SJCRH30 (cell line): ENCODE results near the gene ESRRG. TPM values are rescaled to one million over a fixed set of nuclear protein-coding genes. Genes with fewer than 3 reads are reported as not detected.
"Not testable (repeated sequence)": the region's sequence is repeated elsewhere in the genome, so short reads cannot be mapped to it uniquely, and the experiment has no call there.

Experiments
- DNase-seq, 2 experiments: peaks; one replicate each; pipeline ENCODE4 v3.0.0-alpha.2; 2015 to 2020
- H3K27ac ChIP-seq: fragments of 250-450 bp; sonication (Bioruptor Pico); 2 replicates; pipeline ENCODE4 v1.5.1; 2020; ENCODE audit warnings: mild to moderate bottlenecking, moderate library complexity
- H3K27me3 ChIP-seq: fragments of 250-450 bp; sonication (Bioruptor Pico); 2 replicates; pipeline ENCODE4 v1.5.1; 2020; ENCODE audit warnings: mild to moderate bottlenecking, moderate library complexity
- H3K36me3 ChIP-seq: fragments of 250-450 bp; sonication (Bioruptor Pico); 2 replicates; pipeline ENCODE4 v1.5.1; 2020; ENCODE audit warnings: mild to moderate bottlenecking, moderate library complexity
- H3K4me1 ChIP-seq: fragments of 250-450 bp; sonication (Bioruptor Pico); 2 replicates; pipeline ENCODE4 v1.5.1; 2020; ENCODE audit warnings: mild to moderate bottlenecking, moderate library complexity
- H3K4me3 ChIP-seq: fragments of 250-450 bp; sonication (Bioruptor Pico); 2 replicates; pipeline ENCODE4 v1.5.1; 2020; ENCODE audit warnings: mild to moderate bottlenecking, moderate library complexity
- H3K9me3 ChIP-seq: fragments of 250-450 bp; sonication (Bioruptor Pico); replicated peaks from 2 replicates; pipeline ENCODE4 v1.5.1; 2020; ENCODE audit warnings: mild to moderate bottlenecking, moderate library complexity
- total RNA-seq: library from RNA; depleted of rRNA; stranded (reverse); fragments of >200 nt; shearing (Covaris generic); gene quantifications from 2 replicates; pipeline ENCODE4 v1.2.3, GENCODE V29; 2014

The ESRRG gene
- total RNA-seq, 1 experiment from 2014 or later: 1.0 TPM

GRCh38 chr1:216535751-216536150, 187.5 kb downstream of the ESRRG start:
- H3K4me3 ChIP-seq: no peak overlapping the region
- no peak overlapping the region for H3K27ac ChIP-seq
- H3K36me3 ChIP-seq: no peaks in the 10 kb centered on the region
- no peaks in the 10 kb centered on the region for H3K9me3 ChIP-seq
- no peaks in the 10 kb centered on the region for H3K4me1 ChIP-seq
- DNase-seq: no peak
- no peaks in the 10 kb centered on the region for H3K27me3 ChIP-seq

DNA sequence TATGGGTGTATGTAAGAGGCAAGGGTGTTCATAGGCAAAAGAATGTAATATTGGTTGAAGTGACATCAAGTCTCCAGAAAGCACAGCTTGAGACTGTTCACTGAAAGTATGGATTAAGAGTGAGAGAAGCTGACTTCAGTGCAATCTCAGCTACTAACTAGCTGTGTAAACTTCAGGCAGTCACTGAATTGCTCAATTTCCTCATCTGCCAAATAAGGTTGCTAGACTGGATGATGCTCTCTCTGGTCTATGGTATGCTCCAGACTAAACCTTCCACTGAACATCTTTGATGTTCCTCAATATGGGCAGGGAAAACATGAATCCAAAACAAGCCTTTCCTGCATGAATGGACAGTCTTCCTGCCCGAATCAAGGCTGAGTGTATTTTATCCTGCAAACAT, 188.2 kb downstream of the ESRRG start:
- DNase-seq: no peak
- H3K4me1 ChIP-seq: no peaks in the 10 kb centered on the region
- H3K9me3 ChIP-seq: no peaks in the 10 kb centered on the region
- no peak overlapping the region for H3K27ac ChIP-seq
- H3K27me3 ChIP-seq: no peaks in the 10 kb centered on the region
- H3K36me3 ChIP-seq: no peaks in the 10 kb centered on the region
- no peak overlapping the region for H3K4me3 ChIP-seq

- H3K9me3 ChIP-seq: no peaks in the 10 kb centered on the region
- no peaks in the 10 kb centered on the region for H3K27me3 ChIP-seq
- no peak overlapping the region for H3K4me3 ChIP-seq
- no peak overlapping the region for H3K27ac ChIP-seq
- DNase-seq: no peak
- no peaks in the 10 kb centered on the region for H3K4me1 ChIP-seq
- no peaks in the 10 kb centered on the region for H3K36me3 ChIP-seq
These were observed 189.5 kb downstream of the ESRRG start for GRCh38 chr1:216533776-216534175.

GRCh38 chr1:216532251-216532798, 190.9 kb downstream of the ESRRG start:
- Histone ChIP-seq H3K36me3 (no peaks in the 10 kb centered on the region), H3K9me3 (no peaks in the 10 kb centered on the region), H3K27me3 (no peaks in the 10 kb centered on the region), H3K27ac (no peak overlapping the region), H3K4me3 (no peak overlapping the region), H3K4me1 (no peaks in the 10 kb centered on the region)
- no peak for DNase-seq

GRCh38 chr1:216531263-216532239, 191.7 kb downstream of the ESRRG start:
- no peak overlapping the region for H3K27ac ChIP-seq
- no peaks in the 10 kb centered on the region for H3K9me3 ChIP-seq
- no peaks in the 10 kb centered on the region for H3K4me1 ChIP-seq
- no peak for DNase-seq
- H3K36me3 ChIP-seq: no peaks in the 10 kb centered on the region
- H3K27me3 ChIP-seq: no peaks in the 10 kb centered on the region
- H3K4me3 ChIP-seq: no peak overlapping the region

DNA sequence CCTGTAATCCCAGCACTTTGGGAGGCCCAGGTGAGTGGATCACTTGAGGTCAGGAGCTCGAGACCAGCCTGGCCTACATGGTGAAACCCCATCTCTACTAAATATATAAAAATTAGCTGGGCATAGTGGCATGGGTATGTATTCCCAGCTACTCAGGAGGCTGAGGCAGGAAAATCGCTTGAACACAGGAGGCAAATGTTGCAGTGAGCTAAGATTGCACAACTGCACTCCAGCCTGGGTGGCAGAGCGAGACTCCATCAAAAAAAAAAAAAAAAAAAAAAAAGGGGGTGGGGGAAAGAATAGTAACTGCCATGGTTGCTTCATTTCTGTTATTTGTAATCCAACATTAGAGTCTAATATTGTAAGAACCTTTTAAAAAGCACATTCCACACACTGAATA, 193.4 kb downstream of the ESRRG start:
- not testable (repeated sequence) for H3K9me3 ChIP-seq, DNase-seq, H3K27me3 ChIP-seq, H3K4me3 ChIP-seq, H3K36me3 ChIP-seq, H3K4me1 ChIP-seq, H3K27ac ChIP-seq

DNA sequence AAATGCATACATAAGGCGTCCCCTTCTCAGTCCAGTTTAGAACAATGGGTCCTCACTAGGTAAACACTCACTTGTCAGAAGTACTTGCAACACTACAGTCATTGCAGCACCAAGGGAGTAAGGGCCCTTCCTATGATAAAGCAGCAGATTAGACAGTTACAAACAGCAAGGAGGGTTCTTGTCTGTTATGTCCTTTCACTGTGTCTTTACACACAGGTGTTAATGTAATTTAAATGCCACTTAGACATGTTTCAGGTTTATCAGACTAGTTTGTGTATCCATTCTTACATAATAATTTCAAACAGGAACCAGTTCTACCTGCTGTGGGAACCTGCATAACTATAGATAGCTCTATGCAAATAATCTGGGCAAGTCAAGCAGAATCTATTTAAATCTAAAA, 194.4 kb downstream of the ESRRG start:
- no peak for DNase-seq
- H3K4me1 ChIP-seq: no peaks in the 10 kb centered on the region
- H3K4me3 ChIP-seq: no peak overlapping the region
- no peak overlapping the region for H3K27ac ChIP-seq
- no peaks in the 10 kb centered on the region for H3K36me3 ChIP-seq
- H3K27me3 ChIP-seq: no peaks in the 10 kb centered on the region
- H3K9me3 ChIP-seq: no peaks in the 10 kb centered on the region

DNA sequence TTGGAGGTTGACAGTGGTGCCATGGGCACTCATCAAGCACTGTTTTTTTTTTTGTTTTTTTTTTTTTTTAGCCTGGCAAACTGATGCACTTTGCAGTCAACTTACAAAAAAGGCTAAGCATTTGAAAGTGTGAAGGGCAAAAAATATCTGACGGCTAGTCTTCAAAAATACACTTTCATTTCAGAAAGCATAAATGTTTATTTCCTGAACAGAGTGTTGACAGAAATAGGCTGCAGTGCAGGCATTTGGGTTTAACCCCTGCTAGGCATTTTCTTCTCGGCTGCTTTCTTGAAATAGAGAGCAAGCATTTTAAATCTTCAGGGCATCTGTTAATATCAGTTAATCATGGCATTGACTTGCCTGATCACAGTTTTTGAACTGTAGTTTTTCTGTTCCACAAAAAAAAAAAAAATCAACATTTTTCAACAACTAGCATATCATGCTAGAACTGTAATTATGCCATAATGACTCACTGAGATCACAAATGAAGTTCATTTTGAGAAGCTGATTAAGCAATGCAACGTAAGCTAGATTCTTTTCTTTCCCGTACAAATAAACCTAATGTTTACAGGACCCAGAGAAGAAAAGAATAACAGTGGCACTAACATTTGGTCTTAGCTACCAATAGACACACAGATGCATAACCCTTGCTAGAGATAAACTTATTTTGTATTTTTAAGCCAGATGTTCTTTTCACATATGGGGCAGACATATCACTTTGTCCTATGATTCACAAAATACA, 199.6 kb downstream of the ESRRG start:
- no peak for DNase-seq
- Histone ChIP-seq H3K27me3 (no peaks in the 10 kb centered on the region), H3K36me3 (no peaks in the 10 kb centered on the region), H3K27ac (no peak overlapping the region), H3K4me3 (no peak overlapping the region), H3K4me1 (no peaks in the 10 kb centered on the region), H3K9me3 (no peaks in the 10 kb centered on the region)

DNA sequence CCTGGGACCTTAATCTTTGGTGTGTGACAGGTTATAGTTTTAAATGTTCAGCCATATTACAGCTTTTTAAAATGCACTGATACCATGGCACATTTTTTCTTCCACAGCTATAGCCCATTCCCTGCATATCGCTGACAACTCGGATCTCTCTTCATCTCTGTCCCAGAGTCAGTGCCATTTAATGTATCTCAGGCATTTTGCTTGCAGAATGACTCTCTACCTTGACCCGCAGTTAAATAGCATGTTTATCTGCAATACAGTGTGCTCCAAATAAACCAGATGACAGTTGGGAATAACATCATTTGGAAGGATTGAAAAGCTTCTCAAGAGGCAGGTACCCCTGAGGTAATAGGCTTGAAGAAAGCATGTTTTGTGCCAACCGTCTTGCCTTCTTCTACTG, 200.2 kb downstream of the ESRRG start:
- Histone ChIP-seq H3K4me3 (no peak overlapping the region), H3K36me3 (no peaks in the 10 kb centered on the region), H3K27me3 (no peaks in the 10 kb centered on the region), H3K4me1 (no peaks in the 10 kb centered on the region), H3K27ac (no peak overlapping the region), H3K9me3 (no peaks in the 10 kb centered on the region)
- no peak for DNase-seq

GRCh38 chr1:216521477-216521876, 201.8 kb downstream of the ESRRG start:
- H3K4me1 ChIP-seq: no peaks in the 10 kb centered on the region
- H3K27ac ChIP-seq: no peak overlapping the region
- no peak for DNase-seq
- H3K27me3 ChIP-seq: no peaks in the 10 kb centered on the region
- H3K36me3 ChIP-seq: no peaks in the 10 kb centered on the region
- H3K9me3 ChIP-seq: no peaks in the 10 kb centered on the region
- no peak overlapping the region for H3K4me3 ChIP-seq

DNA sequence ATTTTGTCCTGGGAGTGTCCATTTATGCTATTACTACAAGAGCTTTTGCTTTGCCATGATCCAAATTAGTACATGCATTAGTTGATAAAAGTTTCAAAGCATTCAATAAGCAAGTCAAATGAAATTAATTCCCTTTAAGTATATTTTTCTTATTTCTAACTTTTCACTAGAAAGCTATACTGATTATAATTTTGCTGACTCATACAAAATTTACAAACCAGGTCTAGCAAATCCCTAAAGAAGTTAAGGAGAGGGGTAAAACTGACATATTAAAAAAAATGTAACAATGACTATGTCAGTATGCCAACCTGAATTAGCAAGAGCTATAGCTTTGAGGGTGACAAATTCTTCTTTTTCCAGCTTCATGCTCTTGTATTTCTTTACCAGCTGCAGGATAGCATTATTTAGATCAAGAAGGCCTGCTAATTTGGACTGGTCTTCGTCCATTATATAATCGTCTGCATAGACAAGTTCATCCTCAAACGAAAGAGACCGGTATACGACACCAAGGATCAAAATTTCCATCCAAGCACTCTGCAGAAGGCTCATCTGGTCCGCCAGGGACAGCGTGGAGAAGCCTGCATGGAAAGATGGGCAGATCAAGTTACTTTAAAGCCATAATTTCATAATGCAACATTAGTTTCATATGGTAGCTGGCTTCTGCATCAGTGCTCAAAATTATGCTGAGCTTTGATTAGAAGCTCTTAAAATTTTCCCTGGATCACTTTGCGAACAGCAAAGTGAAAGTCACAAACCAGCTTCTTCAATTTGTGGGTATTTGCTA, 204.2 kb downstream of the ESRRG start:
- Histone ChIP-seq H3K9me3 (no peaks in the 10 kb centered on the region), H3K4me3 (no peak overlapping the region), H3K4me1 (no peaks in the 10 kb centered on the region; the same call in 1 of the 2 replicates), H3K27me3 (no peaks in the 10 kb centered on the region), H3K27ac (no peak overlapping the region), H3K36me3 (no peaks in the 10 kb centered on the region)
- no peak for DNase-seq

DNA sequence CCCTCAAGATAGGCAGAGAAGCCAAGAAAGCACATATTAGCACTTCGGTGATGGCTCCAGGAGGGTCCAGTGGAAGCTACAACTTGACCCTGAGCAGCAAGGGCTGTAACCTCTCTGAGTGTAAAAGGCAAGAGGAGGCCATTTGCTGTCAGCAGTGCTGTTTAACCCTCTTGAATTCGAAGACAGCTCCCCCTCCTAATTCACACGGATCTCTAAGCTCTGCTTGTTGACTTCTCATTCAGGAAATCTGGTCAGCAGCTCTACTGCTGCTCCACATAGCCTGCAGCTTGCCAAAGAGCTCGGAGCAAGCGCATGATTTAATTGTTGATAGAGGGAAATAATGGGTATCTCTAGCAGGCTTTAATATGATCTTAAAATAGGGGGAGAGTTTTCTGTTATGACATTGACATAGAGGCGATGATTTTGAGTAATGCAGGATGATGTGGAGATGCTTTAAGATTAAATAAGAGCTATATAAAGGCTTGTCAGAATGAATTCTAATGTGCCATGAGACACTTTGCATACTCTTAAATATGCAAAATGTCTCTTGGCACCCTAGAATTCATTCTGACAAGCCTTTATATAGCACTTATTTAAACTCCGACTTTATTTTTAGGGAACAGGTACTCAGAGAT, 220.6 kb downstream of the ESRRG start:
- no peaks in the 10 kb centered on the region for H3K27me3 ChIP-seq
- no peak overlapping the region for H3K27ac ChIP-seq
- no peaks in the 10 kb centered on the region for H3K9me3 ChIP-seq
- no peak overlapping the region for H3K4me3 ChIP-seq
- no peaks in the 10 kb centered on the region for H3K4me1 ChIP-seq
- H3K36me3 ChIP-seq: no peaks in the 10 kb centered on the region
- DNase-seq: no peak

DNA sequence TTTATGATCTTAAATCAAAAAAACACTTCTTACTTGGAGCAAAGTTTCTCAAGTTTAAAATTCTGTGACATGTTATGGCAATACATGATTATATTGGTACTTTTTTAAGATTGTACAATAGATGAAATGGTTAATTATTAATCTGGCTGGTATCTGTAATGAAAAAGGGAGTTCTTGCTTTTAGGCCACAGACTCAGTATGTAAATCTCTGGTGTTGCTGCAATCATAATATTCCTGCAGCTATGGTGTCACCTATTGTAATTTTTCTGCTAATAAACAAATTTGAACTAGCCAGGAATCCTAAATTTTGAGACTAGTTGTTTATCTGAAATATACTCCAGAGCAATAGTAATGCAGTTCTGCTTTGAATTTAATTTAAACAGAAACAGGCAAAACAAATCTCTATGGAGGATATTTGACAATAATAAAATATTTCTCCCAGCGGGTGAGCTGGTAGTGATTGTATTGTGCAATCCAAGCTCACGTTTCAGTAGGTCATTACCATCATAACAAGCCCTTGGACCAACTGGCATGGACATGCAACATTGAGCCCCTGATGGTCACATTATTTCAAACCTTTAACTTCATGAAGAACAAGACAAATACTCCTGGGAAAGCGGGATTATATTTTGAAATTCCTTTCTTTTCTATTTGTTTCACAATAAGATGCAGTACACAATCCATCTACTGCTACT, 222.8 kb downstream of the ESRRG start:
- Histone ChIP-seq H3K36me3 (no peaks in the 10 kb centered on the region), H3K27ac (no peak overlapping the region), H3K27me3 (no peaks in the 10 kb centered on the region), H3K9me3 (no peaks in the 10 kb centered on the region), H3K4me1 (no peaks in the 10 kb centered on the region), H3K4me3 (no peak overlapping the region)
- no peak for DNase-seq
